Hematopoietic multipotent progenitor cell (in vitro differentiated cells): ENCODE measurements around the gene ACTR3C. TPM values are rescaled to one million over a fixed set of nuclear protein-coding genes. Genes with fewer than 3 reads are reported as not detected.
"Not testable (repeated sequence)": the region's sequence is repeated elsewhere in the genome, so short reads cannot be mapped to it uniquely, and the experiment has no call there.

Experiments
- DNase-seq, 3 donors: peaks; one replicate each; pipeline ENCODE4 v3.0.0-alpha.2; 2011 to 2015; ENCODE audit warnings: low read depth in 2 of 3, low spot score in 2 of 3
- total RNA-seq: library from RNA; depleted of rRNA; stranded (reverse); fragments of >200 nt; gene quantifications from one replicate; pipeline ENCODE4 v1.2.3, GENCODE V29; 2012

ACTR3C gene
- total RNA-seq, 1 donor = 26.4 TPM

- not testable (repeated sequence) for DNase-seq
Measured at GRCh38 chr7:150316987-150317386, 6.4 kb downstream of the ACTR3C start.

DNA sequence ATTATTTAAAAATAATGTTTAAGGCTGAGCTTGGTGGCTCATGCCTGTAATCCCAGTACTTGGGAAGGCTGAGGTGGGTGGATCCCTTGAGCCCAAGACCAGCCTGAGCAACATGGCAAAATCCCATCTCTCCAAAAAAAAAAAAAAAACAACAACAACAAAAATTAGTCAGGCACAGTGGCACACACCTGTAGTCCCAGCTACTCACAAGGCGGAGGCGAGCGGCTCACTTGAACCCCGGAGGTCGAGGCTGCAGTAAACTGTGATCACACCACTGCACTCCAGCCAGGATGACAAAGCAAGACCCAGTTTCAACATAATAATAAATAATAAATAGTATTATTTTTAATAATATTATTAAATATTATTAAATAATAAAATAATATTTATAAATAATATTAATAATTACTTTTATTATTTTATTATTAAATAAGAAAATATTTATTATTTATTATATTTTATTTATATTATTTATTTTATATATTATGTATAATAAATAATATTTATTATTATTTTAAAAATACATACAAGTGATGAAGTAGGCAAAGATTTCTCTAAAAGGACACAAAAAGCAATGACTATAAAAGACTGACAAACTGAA lies 8.6 kb downstream of the ACTR3C start:
- no peak for DNase-seq

DNA sequence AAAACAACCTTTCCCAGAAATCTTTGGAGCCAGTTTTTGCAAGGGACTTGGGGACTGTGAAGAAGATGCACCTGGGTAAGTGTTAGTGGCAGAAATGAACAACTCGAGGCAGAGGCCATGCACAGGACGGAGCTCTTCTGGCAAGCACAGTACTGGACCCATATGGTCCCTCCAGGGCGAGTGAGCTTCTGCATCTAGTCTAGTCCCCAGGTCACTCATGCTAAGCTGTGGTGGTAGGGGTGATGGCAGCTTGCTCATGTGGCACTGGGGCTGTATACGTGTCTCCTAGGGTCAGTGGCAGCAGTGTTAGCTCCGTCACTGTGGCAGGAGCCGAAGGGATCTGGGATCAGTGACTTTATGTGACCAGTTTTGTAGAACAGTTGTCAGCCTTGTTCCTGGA lies 9.5 kb downstream of the ACTR3C start:
- no peak for DNase-seq

DNA sequence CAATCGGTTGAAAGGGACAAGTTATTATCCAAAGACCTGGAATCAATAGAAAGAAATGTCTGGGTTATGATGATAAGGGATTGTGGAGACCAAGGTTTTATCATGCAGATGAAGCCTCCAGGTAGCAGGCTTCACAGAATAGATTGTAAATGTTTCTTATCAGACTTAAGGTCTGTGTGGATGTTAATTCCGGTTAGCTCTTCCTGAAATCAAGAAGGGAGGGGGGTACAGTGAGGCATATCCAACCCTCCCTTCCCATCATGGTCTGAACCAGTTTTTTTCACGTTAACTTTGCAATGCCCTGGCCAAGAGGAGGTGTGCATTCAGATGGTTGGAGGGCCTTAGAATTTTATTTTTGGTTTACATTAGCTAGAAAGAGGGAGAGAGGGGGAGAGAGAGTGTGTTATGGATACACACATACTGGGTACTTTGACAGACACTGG lies 10.0 kb downstream of the ACTR3C start:
- DNase-seq = no peak

DNA sequence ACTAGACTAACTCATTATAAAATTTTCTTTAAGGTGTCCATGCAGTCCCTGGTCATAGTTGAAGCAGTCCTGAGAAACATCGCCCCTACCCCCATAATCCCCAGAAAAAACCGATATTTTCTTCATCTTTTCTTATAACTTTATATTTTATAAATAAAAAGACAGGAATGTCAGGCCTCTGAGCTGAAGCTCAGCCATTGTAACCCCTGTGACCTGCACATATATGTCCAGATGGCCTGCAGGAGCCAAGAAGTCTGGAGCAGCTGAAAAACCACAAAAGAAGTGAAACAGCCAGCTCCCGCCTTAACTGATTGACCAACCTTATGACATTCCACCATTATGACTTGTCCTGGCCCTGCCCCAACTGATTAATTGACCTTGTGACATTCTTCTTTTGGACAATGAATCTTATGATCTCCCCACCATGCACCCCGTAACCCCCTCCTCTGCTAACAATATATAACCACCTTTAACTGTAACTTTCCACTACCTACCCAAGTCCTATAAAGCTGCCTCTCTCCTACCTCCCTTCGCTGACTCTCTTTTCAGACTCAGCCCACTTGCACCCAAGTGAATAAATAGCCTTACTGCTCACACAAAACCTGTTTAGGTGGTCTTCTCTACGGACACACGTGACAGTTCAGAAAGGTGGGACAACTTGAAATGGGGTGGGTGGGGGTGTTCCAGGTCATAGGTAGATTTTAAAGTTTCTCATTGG lies 10.5 kb downstream of the ACTR3C start:
- not testable (repeated sequence) for DNase-seq

- DNase-seq = no peak
Measured at GRCh38 chr7:150311711-150312110, 11.6 kb downstream of the ACTR3C start.

GRCh38 chr7:150311146-150311545 lies 12.2 kb downstream of the ACTR3C start:
- no peak for DNase-seq

DNA sequence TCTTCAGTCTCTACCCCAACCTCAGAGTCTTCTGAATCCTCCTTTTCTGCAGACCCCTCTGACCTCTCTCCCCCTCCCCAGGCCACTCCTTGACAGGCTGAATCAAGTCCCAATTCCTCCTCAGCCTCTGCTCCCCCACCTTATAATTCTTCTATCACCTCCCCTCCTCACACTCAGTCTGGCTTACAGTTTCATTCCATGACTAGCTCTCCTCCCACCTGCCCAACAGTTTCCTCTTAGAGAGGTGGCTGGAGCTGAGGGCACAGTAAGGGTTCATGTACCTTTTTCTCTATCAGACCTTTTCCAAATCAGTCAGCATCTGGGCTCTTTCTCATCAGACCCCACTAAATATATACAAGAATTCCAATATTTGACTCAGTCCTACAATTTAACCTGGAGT lies 14.8 kb downstream of the ACTR3C start:
- DNase-seq = no peak

DNA sequence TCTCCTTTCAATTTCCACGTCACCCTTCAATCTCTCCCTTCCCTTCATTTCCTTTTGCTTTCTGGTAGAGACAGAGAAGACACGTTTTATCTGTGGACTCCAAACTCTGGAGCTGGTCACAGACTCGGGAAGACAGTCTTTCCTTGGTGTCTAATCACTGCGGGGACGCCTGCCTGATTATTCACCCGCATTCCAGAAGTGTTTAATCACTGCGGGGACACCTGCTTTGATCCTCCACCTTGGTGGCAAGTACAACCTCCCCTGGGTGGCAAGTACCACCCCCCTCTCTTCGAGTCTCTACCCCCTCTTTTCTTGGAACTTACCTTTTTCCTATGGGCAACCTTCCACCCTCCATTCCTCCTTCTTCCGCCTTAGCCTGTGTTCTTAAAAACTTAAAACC lies 15.4 kb downstream of the ACTR3C start:
- no peak for DNase-seq

DNA sequence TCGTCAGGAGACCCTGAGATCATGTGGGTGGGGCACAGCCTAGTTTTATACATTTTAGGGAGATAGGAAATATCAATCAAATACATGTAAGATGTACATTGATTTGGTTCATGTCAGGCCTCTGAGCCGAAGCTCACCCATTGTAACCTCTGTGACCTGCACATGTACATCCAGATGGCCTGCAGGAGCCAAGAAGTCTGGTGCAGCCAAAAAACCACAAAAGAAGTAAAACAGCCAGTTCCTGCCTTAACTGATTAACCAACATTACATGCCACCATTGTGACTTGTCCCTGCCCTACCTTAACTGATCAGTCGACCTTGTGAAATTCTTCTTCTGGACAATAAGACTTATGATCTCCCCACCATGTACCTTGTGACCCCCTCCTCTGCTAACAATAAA lies 16.2 kb downstream of the ACTR3C start:
- DNase-seq = no peak

DNA sequence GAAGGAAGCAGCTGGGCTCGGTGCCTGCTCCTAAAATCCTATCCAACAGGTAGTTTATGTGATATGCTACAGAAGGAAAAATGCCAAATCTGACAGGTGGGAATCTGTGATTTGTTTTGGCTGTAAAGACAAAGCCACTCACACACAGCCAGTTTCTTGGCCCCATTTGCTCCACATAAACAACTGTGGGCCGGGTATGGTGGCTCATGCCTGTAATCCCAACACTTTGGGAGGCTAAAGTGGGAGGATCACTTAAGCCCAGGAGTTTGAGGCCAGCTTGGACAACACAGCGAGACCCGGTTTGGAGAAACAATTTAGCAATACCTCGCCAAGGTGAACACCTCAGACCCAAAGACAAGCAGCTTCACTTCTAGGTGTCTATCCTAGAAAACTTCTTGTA lies 17.0 kb downstream of the ACTR3C start:
- not testable (repeated sequence) for DNase-seq

DNA sequence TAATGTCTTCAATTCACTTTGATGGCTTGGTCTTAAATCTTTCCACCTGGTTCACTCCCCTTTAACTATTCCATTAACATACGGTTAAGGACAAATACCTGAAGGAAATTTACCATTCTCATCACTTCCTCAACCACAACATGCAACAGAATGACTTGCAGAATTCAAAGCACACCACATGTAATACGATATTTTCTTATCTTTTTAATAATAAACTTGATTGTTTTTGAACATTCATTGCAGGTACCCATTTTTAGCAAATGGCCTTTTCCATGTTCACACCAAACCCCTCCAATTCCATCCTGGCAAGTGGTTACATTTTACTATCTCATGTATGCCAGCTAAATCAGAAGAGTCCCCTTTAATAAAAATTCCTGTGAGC lies 17.5 kb downstream of the ACTR3C start:
- not testable (repeated sequence) for DNase-seq

DNA sequence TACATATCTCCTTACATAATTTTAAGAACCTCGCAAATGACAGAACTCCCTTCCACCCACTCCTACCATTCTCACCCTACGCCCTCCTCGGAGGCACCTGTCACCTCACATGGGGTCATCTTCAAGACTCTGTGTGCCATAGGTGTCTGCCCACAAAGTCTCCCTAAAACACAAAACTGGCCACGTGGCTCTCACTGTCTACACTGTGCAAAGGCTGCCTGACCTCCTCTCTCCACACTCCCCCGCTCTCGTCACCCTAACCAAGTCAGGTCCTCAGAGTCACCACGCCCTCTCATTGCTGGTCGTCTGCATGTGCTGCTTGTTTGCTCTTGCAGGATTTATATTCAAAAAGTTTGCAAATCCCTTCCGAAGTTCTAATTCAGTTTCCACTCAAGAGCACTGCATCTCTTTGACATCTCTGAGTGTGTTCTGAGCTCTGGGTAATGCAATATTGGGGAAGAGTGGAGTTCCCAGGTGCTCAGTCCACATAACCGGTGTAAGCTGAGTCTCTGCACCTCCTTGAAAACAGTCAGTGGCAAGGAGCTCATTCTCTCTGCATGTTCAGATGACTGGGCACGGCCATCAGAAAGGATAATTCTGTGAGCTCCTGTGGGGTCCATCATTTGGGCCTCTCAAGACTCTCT lies 18.0 kb downstream of the ACTR3C start:
- not testable (repeated sequence) for DNase-seq

DNA sequence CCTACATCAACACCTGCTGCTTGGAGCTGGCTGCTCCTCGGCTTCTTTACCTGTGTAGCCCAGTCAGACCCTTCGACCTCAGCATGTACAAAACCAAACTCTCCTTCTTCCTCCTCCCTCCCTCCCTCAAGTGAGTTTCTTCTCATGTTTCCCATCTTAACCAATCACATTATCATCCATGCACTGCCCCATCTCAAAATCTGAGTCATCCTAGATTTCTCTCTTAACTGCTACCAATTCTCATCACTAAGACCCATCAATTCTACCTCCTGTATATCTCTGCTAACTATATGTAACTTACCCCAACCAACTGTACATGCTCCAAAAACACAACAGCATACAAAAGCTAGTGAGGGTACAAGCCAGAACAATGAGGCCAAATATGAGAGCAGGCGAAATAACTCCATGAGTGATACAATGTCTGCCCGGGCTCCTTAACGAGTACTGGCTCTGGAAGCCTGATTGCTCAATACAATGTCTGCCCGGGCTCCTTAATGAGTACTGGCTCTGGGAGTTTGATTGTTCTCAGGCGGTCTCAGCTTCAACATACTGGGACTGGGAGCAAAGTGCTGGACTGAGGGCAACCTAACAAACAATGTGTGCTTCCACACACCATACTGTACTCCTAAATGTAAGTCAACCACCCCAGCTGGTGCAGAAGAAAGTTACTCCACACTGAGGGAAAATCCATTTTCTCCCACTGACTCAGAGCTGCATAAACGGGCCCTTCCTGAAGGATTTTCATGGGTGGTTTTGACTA lies 18.7 kb downstream of the ACTR3C start:
- DNase-seq = not testable (repeated sequence)

DNA sequence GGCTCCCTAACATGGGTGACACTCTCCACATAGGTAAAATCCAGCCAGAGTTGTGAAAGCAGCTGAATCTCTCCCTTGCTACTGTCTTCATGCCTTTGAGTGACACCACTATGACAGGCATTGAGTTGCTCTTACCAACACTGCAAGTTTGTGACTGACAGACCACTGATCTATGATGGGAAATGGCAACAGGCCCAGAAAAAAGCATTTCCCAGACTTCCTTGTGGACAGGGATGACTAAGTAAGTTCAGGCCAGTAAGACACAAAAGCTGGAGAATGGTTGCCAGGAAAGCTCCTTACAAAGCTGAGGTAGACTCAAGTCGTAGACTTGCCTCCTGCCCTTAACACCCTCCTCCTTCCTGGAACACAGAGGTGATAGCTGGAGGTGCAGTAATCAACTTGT lies 20.4 kb downstream of the ACTR3C start:
- not testable (repeated sequence) for DNase-seq

DNA sequence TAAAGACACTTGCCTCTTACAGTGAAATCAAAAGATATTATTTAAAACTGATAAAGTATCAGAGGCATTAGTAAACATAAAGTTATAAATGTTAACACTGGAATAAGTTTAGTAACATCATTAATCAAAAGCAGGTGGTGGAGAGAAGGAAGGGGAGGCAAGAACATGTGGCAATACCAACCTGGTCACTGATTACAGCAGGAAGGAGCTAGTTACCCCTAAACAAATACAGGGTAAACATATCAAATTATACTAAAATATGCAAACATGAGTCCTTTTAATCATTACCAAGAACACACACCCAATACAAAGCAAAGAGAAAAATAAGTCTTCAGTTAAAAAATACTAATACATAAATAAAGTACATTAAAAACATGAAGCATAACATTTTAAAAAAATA lies 25.4 kb downstream of the ACTR3C start:
- not testable (repeated sequence) for DNase-seq

DNA sequence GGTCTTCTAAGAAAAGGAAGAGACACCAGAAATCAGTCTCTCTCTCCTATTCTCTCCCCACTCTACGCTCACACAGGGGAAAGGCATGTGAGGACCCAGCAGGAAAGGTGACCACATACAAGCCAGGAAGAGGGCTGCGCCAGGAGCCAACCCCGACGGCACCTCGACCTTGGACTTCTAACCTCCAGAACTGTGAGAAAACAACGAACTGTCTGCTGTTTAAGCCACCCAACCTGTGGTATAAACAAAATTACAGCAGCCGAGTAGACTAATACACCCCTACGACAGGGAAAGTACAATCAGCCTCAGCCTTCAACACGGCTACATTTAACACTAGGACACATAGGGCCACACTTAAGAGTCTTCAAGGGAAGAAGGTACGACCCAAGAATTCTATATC lies 26.5 kb downstream of the ACTR3C start:
- not testable (repeated sequence) for DNase-seq

DNA sequence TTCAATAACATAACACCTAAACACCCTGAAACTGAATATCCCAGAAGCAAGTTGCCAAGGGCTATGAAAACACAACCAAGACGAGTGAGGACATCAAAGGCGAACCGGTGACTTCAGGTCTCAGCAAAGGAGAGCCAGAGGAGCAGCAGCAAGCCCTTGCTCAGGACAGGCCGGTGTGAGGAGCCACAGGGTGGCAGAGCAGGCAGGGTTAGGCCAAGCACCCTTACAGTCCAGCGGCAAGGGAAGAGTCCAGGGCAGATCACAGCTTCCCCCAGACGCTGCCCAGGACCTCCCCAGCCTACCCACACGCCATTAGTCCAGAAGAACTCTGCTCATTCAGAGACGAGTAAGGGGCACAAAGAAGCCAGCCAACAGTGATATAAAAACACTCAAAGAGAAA lies 27.7 kb downstream of the ACTR3C start:
- not testable (repeated sequence) for DNase-seq

GRCh38 chr7:150295027-150295426 lies 28.3 kb downstream of the ACTR3C start:
- DNase-seq = not testable (repeated sequence)

DNA sequence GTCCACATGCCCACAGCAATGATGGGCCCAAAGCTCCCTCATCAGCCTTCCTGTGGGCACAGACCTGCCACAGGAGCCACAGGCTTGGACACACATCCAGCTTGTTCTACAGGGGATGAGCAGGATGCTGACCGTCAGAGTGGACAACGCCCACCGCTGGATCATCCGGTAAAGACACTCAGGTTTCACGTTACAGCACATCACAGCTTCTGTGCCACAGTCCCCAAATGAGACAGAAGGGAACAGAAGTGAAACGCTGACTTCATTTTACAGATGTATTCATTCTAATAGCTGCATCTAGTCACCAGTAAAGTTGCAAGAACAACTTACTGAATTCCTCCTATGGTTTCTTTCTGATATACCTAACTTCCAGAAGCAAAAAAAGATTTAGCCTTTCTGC lies 33.0 kb downstream of the ACTR3C start:
- not testable (repeated sequence) for DNase-seq

- DNase-seq = not testable (repeated sequence)
Measured at GRCh38 chr7:150288816-150289215, 34.5 kb downstream of the ACTR3C start.
